ENCODE data around the gene BCL2L11.

Gene BCL2L11

DNA sequence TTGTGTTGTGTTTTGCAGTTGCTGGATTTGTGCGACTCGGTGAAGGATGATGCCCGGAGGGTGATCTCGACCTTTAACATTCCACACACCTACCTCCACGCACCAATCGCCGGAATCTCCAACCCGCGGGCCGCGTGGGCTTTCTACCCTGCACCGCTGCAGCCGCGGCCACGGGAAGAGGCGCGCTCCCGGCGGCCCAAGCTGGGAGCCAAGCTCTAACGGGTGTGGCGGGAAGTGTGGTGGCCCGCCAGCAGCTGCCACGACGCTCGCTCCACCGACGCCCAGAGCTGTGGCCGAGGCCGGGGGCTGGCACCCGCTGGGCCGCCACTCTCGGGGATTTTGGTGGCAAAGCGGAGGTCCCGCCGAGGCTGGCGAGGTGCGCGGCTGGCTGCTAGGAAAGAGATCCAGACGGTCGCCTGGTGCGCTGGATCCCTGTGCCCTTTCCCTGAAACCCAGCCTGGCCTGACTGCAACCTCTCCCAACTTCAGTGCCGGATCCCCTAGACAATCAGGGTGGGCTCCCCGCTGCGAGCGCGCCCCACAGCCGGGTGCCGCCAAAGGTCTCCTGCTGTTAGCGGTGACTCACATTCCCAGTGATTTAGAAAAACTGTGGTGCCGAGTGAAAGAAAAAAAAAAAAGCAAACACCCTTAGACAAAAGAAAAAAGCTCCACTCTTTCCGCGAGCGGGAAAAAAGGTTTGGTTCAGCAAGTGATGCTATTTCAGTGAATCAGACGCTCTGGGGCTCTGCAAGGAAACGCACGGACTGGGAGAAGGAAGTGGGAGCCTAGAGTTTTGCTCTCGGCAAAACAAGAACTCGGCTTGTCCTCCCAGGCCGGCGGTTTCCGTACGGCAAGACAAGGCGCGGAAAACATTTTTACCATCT, 2.9 kb upstream of the BCL2L11 start:
- peak; percentile 75 for DNase-seq (ENCODE audit: low read depth)

DNA sequence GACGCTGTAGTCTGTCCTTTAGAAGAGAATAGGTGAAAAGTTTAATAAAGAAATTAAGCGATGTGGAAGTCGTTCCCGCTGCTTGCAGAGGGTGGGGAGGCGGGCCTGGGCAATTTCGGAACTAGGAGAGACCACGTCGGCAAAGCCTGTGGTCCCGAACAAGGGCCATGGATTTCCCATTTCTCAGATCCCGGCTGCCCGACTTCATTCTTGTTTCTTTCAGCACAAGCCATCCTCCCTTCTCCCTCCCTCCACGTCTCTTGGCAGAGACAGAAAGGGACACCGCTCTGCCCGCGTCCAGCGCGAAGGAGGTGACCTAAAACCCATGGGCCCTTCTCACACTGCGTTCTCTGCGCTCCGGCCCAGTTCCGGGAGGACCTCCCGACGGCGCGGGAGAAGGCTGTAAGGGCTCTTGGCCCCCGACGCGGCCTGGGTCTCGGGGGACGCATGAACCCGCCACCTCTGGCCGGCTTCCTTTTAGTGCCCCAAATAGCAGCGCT, 2.2 kb upstream of the BCL2L11 start:
- DNase-seq (ENCODE audit: low read depth): no peak

DNA sequence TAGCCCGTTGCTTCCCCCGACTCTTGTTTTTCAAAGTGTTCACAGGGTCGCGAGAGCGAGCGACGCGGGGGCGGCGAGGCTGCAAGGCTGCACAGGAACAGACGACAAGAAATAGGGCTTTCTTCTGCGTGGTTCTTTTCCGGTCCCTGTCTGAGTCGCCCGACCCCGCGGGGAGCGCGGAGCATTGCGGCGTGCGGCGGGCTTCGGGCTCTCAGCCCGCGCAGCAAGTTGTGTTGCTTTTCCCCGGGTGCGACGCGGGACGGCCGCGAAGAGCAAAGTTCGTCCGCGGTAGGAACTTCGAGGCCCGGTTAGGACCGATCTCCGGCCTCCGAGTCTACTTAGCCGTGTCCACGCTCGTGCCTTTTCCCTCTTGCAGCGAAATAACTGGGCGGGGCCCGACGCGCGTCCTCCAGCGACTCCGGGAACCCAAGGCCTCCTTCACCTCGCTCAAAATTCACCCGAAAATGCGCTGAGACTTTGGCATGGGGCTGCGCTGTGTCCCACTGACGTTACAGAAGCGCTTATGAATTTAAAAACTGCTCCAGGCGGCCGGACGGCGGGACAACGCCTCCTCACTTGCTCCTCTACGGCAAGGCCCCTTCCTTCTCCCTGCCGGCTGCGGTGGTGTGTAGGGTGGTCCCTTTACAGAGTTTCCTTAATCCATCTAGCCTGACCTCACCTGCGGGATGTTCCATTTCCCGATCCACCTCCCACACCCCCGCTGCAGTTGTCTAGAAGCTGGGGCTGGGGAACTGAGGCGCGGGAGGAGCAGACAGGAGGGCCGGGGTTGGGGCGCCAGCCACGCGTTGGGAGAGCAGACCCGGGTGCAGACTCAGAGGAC, 1.5 kb upstream of the BCL2L11 start:
- peak; percentile 12 for DNase-seq (ENCODE audit: low read depth)

DNA sequence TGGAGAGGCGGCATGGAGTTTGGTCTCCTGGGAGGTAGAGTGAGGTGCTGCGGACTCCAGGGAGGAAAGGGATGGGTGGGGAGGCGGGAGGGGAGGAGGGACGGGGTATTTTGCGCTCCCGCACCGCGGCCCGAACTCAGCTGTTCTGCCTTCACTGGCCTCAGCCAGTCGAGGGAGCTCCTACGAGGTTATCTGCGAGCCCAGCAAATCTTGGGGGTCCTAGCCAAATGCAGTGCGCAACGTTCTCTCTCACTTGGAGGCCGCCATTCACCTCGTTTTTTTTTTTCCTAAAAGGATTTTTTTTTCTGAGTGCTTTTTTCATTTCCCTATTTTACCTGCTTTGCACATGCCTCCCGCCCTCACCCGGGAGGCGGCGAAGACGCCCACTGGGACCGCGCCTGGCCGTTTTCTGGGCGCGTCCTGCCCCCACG, 877 bp upstream of the BCL2L11 start:
- no peak for DNase-seq (ENCODE audit: low read depth)

DNA sequence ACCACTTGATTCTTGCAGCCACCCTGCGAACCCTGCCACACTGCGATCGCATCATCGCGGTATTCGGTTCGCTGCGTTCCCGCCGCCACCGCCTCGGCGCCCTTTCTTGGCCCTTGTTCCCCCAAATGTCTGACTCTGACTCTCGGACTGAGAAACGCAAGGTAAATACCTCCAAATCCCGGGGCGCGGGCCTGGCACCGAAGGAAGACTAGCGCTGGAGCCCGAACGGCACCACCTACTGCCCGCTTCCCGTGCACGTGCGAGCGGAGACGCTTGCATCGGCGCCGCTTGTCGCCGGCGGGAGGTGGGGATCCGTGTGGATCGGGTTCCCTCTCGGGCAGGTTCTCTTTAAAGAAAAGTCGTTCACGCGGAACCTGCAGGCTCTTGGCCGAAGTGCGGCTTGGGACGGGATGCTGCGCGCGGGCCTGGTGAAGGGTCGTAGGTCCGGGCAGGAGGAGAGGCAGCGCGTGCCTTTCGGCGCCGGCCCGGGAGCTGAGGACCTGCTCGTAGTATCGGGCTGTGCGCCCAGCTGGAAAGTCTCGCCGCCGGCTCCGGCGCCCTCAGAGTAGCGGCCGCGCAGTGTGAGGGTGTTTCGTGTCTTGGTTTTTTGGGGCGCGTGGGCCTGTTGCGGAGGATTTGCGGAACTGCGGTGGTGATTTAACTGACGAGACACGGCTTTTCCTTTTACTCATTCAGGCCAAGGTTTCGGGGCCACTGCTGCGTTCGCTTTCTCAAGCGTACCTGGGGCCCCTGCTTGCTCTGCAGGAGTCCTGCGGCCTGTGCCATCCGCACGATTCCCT, 514 bp downstream of the BCL2L11 start:
- DNase-seq (ENCODE audit: low read depth): peak; percentile 48

DNA sequence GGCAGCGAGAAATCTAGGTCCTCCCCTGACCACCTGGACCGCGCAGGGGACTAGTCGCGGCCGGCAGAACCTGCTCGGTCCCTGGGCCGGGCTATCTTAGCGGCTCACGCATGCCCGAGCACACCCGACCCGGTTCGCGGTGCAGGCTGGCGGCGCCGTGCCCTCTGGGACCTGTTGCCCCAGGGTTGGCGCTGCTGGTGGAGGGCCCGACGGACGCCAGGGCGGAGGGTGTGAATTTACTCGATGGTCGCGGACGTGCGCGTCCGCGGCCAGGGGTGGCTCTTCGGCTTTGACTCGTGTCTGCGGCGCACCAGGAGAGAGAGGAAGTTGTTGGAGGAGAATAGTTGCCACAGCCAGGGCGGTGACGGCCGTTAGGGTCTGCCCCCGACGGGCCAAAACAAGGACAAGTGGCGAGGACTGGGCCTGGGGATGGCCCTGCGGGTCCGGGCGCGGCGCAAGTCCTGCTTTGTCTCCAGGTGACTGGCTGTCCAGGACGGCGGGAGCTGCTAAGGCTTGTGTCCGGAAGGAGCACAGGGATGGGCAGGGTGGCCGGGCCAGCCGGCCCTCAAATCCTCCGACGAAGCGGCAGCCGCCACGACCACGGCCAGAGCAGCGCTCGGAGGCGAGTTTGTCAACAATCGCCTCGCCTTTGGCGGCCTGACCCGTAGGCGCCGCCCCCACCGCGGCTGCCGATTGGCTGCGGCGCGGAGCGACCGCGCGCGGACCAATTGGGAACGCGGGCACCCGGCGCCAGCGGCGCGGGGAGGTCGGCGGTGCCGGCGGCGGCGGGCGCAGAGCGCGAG, 1.3 kb downstream of the BCL2L11 start:
- peak; percentile 90 for DNase-seq (ENCODE audit: low read depth)

DNA sequence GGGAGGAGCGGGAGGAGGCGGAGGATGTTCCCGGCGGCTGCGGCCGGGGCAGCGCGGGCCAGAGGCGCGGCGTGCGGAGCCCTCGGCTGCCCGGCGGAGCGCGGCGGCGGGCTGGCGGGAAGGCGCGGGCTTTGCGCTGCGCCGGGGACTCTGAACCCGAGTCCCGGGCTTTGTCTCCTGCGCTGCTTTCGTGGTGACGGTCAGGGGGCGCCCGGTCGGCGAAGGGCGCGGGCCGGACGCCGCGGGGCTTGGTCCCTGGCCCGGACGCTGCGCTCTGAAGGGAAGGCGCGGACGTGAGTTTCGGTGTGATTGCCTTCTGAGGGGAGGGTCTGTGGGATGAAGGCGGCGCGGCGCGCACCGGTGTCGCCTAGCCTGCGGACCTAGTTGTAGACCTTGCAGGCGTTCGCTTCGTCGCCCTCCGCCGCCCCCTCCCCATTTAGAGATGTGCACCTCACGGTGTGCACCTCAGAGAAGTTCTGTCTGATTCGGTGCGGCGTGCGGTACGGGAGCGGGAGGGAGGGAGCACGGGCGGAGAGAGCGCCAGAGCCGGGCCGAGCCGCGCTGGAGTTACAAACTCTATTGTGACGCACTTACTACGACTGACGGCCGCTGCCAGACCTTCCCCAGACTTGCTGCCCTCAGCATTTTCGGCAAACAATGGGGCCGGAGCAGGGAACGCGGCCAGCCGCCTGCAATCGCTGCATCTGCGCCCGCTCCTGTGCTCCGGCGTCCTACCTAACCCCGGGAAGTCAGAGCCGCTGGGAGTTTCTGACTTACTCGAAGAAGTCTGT, 2.1 kb downstream of the BCL2L11 start:
- DNase-seq (ENCODE audit: low read depth): peak; percentile 82

DNA sequence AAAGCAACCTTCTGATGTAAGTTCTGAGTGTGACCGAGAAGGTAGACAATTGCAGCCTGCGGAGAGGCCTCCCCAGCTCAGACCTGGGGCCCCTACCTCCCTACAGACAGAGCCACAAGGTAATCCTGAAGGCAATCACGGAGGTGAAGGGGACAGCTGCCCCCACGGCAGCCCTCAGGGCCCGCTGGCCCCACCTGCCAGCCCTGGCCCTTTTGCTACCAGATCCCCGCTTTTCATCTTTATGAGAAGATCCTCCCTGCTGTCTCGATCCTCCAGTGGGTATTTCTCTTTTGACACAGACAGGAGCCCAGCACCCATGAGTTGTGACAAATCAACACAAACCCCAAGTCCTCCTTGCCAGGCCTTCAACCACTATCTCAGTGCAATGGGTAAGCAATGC, 3.0 kb downstream of the BCL2L11 start:
- no peak for DNase-seq (ENCODE audit: low read depth)

DNA sequence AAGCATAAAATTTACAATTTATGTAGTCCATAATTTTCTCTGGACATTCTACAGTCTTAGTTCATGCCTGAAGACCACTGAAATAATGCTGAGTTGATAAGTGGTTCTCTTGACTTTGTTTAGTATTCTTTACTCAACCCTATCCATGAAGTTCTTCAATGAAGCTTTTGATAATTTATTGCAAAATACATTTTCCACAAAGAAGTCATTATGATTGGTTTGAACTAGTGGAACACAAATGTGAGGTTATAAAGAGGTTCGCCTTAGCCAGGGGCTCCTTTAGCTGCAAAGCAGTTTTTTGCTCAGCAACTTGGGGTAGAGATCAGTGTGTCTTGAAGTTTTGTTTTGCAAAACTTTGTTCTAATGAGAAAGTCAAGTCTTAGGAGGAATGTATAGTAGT, 5.9 kb downstream of the BCL2L11 start:
- DNase-seq (ENCODE audit: low read depth): no peak

DNA sequence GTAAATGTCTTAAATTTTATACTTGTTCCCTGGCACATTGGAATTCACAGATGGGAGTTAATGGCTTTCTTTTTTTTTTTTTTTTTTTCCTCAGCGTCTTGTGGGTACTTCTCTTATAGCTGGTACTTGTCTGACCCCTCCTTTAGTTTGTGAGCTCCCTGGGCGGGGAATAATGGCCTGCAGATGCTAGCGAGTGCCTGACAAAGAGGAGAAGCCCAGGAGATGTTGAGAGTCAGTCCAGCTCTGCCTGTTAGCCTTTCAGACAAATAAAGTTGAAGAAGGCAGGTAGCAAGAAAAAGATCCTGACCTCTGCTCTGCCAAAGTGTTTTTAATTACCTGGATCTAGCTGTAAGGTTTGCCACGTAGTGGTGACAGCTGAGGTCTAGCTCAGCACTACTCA, 6.6 kb downstream of the BCL2L11 start:
- DNase-seq (ENCODE audit: low read depth): no peak

DNA sequence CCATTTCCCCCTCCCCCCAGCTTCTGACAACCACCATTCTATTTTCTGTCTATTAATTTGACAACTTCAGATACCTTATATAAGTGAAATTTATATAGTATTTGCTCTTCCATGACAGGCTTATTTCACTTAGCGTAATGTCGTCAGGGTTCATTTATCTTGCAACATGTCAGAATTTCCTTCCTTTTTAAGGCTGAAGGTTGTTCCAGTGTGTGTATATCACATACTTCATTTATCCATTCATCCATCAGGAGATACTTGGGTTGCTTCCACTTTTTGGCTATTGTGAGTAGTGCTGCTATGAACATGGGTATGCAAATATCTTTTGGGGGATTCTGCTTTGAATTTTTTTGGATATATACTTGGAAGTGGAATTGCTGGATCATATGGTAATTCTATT, 7.4 kb downstream of the BCL2L11 start:
- no peak for DNase-seq (ENCODE audit: low read depth)

DNA sequence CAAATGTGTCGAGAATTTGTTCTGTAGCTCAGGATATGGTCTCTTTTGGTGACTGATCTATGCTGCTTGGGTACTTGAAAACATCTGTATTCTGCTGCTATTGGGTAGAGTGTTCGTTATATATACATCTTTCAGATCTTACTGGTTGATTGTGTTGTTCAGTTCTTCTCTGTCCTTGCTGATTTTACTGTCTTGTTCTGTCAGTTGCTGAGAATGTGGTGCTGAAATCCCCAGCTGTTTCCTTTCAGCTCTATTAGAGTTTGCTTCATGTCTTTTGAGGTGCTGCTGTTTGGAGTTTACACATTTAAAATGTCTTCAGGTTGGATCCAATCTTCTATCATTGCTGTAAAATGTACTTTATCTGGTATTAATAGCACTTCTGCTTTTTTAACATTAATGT, 12.9 kb downstream of the BCL2L11 start:
- no peak for DNase-seq (ENCODE audit: low read depth)

DNA sequence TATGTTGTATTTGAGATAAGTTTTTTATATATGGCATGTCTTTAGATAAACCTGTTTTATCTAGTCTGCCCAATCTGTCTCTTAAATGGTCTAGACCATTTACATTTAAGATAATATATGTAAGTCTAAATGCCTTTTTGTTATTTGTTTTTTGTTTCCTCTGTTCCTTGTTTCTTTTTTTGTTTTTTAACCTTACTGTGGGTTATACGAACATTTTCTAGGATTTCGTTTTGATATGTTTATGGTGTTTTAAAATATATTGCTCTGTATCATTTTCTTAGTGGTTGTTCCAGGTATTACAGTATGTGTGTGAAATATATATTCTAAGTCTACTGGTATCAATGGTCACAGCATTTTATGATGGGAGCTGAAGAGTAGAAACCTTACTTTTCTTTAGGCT, 13.3 kb downstream of the BCL2L11 start:
- DNase-seq (ENCODE audit: low read depth): no peak

DNA sequence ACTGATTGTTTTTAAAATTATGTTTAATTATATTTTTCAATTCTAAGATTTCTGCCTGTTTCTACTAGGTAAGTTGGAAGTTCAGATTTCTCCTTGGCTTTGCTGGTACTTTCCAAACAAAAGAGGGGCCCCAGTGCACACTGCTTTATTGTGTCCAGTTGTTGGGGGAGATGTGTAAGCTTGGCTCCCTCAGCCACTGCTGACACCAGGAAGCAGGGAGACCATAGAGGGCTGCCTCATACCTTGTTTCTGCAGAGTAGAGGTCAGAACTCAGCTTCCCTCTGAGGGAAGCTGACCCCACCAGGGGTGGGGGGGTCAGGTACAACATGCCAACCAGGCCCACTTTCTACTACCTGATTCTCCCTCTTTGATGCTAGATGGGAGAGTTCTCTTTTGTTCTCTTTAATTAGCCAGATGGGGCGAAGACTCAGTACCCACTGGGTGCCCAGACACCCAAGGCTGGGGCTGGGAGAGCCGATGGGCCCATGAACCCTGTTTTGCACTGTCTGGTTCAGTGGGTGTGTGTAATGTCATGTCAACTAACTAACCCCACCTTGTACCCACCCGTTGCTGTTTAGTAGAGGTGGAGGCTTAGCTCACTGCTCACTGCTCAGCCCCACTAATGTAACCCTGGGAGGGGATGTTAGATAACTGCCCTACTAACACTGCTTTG, 14.7 kb downstream of the BCL2L11 start:
- no peak for DNase-seq (ENCODE audit: low read depth)

DNA sequence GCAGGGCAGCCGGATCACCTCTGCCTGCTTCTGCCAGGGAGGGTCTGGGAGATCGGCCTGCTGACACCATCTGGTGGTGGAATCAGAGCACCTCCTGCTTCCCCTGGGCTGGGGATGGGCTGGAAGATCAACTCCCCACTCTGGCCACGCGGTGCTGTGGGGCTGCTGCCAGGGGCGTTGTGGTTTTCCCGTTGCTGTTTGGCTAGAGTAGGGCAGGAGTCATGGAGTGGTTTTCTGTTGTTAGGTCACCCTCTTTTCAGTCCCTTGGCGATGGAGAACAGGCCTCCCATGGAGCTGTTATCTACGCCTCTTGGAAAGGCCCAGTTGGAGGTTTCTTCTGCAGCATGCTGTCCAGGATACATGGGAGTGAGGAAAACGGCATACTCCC, 15.2 kb downstream of the BCL2L11 start:
- DNase-seq (ENCODE audit: low read depth): peak; percentile 45

DNA sequence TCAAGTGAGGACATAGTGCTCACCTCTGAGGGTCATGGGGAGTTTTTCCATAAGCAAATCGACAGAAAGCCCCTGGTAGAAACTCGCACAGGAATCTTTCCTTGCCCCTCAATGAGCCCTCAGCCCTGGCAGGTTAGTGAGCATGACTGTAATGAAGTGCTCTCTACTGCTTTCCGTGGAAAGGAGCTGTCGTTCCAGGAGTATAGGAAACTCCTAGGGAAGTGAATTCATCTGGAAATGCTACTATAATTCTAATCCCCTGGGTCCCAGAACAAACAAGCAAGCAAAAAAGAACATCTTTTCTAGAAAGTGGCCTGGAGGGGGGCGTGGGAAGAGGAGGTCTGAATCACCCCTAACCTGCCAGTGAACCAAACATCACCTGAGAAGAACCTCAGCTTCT, 18.1 kb downstream of the BCL2L11 start:
- no peak for DNase-seq (ENCODE audit: low read depth)

DNA sequence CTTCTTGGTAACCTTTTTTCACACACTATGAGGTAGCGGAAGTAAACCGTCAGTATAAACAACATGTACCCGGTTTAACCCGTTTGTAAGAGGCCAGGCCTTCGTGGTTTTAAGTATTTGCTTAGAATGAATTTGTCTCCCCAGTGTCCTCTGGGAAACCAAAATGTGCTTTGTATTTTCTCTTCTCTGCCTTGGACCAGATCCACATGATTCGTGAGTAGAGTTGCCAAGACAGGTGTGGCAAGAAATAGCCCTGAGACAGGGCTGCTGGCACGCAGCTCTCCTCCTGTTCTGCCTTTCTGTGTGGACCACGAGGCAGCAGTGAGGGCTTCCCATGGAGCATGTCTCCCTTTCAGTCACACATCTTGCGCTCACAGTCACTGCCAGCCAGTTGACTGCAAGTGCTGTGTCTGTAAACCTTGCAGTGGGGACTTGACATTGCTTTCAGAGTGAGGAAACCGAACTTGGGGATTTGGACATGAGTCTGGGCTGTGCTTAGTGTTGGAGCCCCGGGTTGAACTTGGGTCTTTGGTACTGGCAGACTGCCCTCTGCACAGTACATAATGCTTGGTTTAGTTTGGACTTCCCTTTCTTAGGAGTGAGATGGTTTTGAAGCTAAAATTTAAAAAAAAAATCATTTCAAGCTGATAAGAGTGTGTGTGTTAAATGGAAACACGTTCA, 19.1 kb downstream of the BCL2L11 start:
- no peak for DNase-seq (ENCODE audit: low read depth)

DNA sequence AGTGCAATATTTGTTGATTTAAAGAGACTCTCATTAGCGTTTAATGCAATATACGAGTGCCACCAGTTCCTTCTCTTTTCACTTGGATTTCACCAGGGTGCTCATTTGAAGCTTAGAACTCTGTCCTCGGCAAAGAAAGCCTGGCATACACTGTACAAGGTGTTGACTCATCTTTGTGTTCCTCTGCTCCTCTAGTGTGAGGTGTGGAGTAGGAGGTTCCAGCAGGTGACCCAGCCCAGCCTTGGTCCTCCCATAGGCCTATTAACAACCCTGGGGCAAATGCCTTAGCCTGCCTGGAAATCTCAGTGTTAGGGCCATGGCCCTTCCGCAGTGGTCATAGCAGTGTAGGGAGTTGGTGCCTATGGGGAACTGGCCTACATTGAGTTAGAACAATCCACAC, 20.1 kb downstream of the BCL2L11 start:
- DNase-seq (ENCODE audit: low read depth): no peak

DNA sequence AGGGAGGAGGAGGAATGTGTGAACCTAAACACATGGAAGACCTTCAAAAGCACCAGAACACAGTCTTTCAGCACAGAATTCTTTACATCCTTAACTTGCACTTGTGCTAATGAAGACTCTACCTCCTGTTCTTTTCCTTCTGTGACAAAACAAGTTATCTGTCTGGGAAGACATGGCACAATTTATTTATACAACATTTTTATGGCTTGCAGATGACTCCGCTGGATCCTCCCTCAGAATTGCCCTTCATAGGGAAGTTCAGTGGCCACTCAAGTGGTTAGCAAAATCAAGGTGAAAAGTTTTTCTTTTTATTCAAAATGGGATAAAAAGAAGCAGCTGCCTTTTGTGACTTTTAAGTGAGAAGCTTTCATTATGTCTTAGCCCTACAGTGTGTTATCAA, 21.4 kb downstream of the BCL2L11 start:
- DNase-seq (ENCODE audit: low read depth): no peak

Measured in iris pigment epithelial cell (primary cell).